HG03103 (cell line): Measurements from ENCODE around the gene KIF26B.

Source experiments
- ATAC-seq: cut with Tn5 transposase; IDR thresholded peaks from one replicate; pipeline ENCODE4 v1.9.1; 2021; ENCODE audit warnings: low read depth; ENCODE audit not compliant: unreplicated experiment

KIF26B gene

GRCh38 chr1:245754463-245754961, 599.7 kb downstream of the KIF26B start:
- ATAC-seq: no peak
